ENCODE measurements around the gene ASCC1. TPM values are rescaled to one million over a fixed set of nuclear protein-coding genes. Genes with fewer than 3 reads are reported as not detected.
"Not testable (repeated sequence)": the region's sequence is repeated elsewhere in the genome, so short reads cannot be mapped to it uniquely, and the experiment has no call there.

The ASCC1 gene
- polyA plus RNA-seq, 1 donor (not counting 4 experiments of a cell fraction or from before 2014, with no cell fraction given), result 32.9 TPM

GRCh38 chr10:72109636-72110157 lies 106.4 kb downstream of the ASCC1 start:
- H4K20me1 ChIP-seq (ENCODE audit: control insufficient read depth, extremely low read depth, insufficient read depth, low read length), result no peaks in the 10 kb centered on the region
- no peak overlapping the region for H2AFZ ChIP-seq (ENCODE audit: control insufficient read depth, low read length)
- DNase-seq (ENCODE audit: low read depth, low spot score) (no peak), FAIRE-seq (no peak)
- no peaks in the 10 kb centered on the region for H3K36me3 ChIP-seq (ENCODE audit: control insufficient read depth in 2 of 2, extremely low read depth in 1 of 2, insufficient read depth in 2 of 2, low read length in 2 of 2)
- H3K9me3 ChIP-seq (ENCODE audit: control insufficient read depth, low read depth, low read length), result no peaks in the 10 kb centered on the region
- dilution Hi-C loops (cut with MboI; ENCODE audit: extremely low pct_ligation_motif_present, low sequenced_read_pairs), result no loop called here
- no peaks in the 10 kb centered on the region for H3K9me1 ChIP-seq (ENCODE audit: control insufficient read depth, extremely low read depth, insufficient read depth, low read length)
- no peak overlapping the region for H3K27ac ChIP-seq (ENCODE audit: control insufficient read depth, insufficient read depth, low read length)
- H3K9ac ChIP-seq (ENCODE audit: control insufficient read depth, extremely low read depth, insufficient read depth, low read length), result no peak overlapping the region
- no peaks in the 10 kb centered on the region for H3K79me2 ChIP-seq (ENCODE audit: control insufficient read depth, insufficient read depth, low read length)
- no peak for TF ChIP-seq CTCF (optimal IDR thresholded peaks at IDR 0.05 in 1 of 3, IDR thresholded peaks at IDR 0.05 in 1 of 3, conservative IDR thresholded peaks at IDR 0.05 in 1 of 3; ENCODE audit: extremely low read depth in 1 of 3, insufficient read depth in 2 of 3, low read length in 3 of 3)
- no peak for TF ChIP-seq EZH2 (IDR thresholded peaks at IDR 0.05; ENCODE audit: low read length)
- no peak overlapping the region for H3K4me2 ChIP-seq (ENCODE audit: control insufficient read depth, extremely low read depth, insufficient read depth, low read depth, low read length)
- H3K4me1 ChIP-seq (ENCODE audit: control insufficient read depth, extremely low read depth, insufficient read depth, low read length), result peaks cover 29% of the 10 kb centered on the region
- H3K4me3 ChIP-seq (ENCODE audit: control insufficient read depth in 2 of 3, extremely low read depth in 1 of 3, insufficient read depth in 2 of 3, low read depth in 1 of 3, low read length in 3 of 3), result no peak overlapping the region
- no peaks in the 10 kb centered on the region for H3K27me3 ChIP-seq (ENCODE audit: control insufficient read depth, extremely low read depth, insufficient read depth, low read length)

GRCh38 chr10:72108830-72109635 lies 107.0 kb downstream of the ASCC1 start:
- H3K4me3 ChIP-seq (ENCODE audit: control insufficient read depth in 2 of 3, extremely low read depth in 1 of 3, insufficient read depth in 2 of 3, low read depth in 1 of 3, low read length in 3 of 3), result no peak overlapping the region
- H3K9me3 ChIP-seq (ENCODE audit: control insufficient read depth, low read depth, low read length), result no peaks in the 10 kb centered on the region
- H3K4me2 ChIP-seq (ENCODE audit: control insufficient read depth, extremely low read depth, insufficient read depth, low read depth, low read length), result no peak overlapping the region
- H3K27me3 ChIP-seq (ENCODE audit: control insufficient read depth, extremely low read depth, insufficient read depth, low read length), result no peaks in the 10 kb centered on the region
- no peak overlapping the region for H3K27ac ChIP-seq (ENCODE audit: control insufficient read depth, insufficient read depth, low read length)
- no peak overlapping the region for H3K9ac ChIP-seq (ENCODE audit: control insufficient read depth, extremely low read depth, insufficient read depth, low read length)
- H3K9me1 ChIP-seq (ENCODE audit: control insufficient read depth, extremely low read depth, insufficient read depth, low read length), result no peaks in the 10 kb centered on the region
- H4K20me1 ChIP-seq (ENCODE audit: control insufficient read depth, extremely low read depth, insufficient read depth, low read length), result no peaks in the 10 kb centered on the region
- TF ChIP-seq CTCF (optimal IDR thresholded peaks at IDR 0.05 in 1 of 3, IDR thresholded peaks at IDR 0.05 in 1 of 3, conservative IDR thresholded peaks at IDR 0.05 in 1 of 3; ENCODE audit: extremely low read depth in 1 of 3, insufficient read depth in 2 of 3, low read length in 3 of 3) (no peak), EZH2 (IDR thresholded peaks at IDR 0.05; ENCODE audit: low read length) (no peak)
- FAIRE-seq (peak; percentile 59), DNase-seq (ENCODE audit: low read depth, low spot score) (no peak)
- dilution Hi-C loops (cut with MboI; ENCODE audit: extremely low pct_ligation_motif_present, low sequenced_read_pairs), result no loop called here
- no peak overlapping the region for H2AFZ ChIP-seq (ENCODE audit: control insufficient read depth, low read length)
- H3K36me3 ChIP-seq (ENCODE audit: control insufficient read depth in 2 of 2, extremely low read depth in 1 of 2, insufficient read depth in 2 of 2, low read length in 2 of 2), result no peaks in the 10 kb centered on the region
- H3K4me1 ChIP-seq (ENCODE audit: control insufficient read depth, extremely low read depth, insufficient read depth, low read length), result peaks cover 29% of the 10 kb centered on the region
- H3K79me2 ChIP-seq (ENCODE audit: control insufficient read depth, insufficient read depth, low read length), result no peaks in the 10 kb centered on the region

- FAIRE-seq; H4K20me1 ChIP-seq (ENCODE audit: control insufficient read depth, extremely low read depth, insufficient read depth, low read length); H3K27me3 ChIP-seq (ENCODE audit: control insufficient read depth, extremely low read depth, insufficient read depth, low read length); DNase-seq (ENCODE audit: low read depth, low spot score); dilution Hi-C loops (cut with MboI; ENCODE audit: extremely low pct_ligation_motif_present, low sequenced_read_pairs); H3K9me3 ChIP-seq (ENCODE audit: control insufficient read depth, low read depth, low read length); H3K9me1 ChIP-seq (ENCODE audit: control insufficient read depth, extremely low read depth, insufficient read depth, low read length); H2AFZ ChIP-seq (ENCODE audit: control insufficient read depth, low read length); H3K79me2 ChIP-seq (ENCODE audit: control insufficient read depth, insufficient read depth, low read length); H3K36me3 ChIP-seq (ENCODE audit: control insufficient read depth in 2 of 2, extremely low read depth in 1 of 2, insufficient read depth in 2 of 2, low read length in 2 of 2); H3K4me3 ChIP-seq (ENCODE audit: control insufficient read depth in 2 of 3, extremely low read depth in 1 of 3, insufficient read depth in 2 of 3, low read depth in 1 of 3, low read length in 3 of 3): not testable (repeated sequence)
- Histone ChIP-seq H3K27ac (ENCODE audit: control insufficient read depth, insufficient read depth, low read length) (peak overlapping the region; percentile 83), H3K4me1 (ENCODE audit: control insufficient read depth, extremely low read depth, insufficient read depth, low read length) (peaks cover 29% of the 10 kb centered on the region), H3K4me2 (ENCODE audit: control insufficient read depth, extremely low read depth, insufficient read depth, low read depth, low read length) (peak overlapping the region; percentile 66), H3K9ac (ENCODE audit: control insufficient read depth, extremely low read depth, insufficient read depth, low read length) (peak overlapping the region; percentile 20)
Observed at GRCh38 chr10:72108004-72108370, 108.1 kb downstream of the ASCC1 start.

All from keratinocyte (primary cell).